ENCODE measurements around the gene MED13. TPM values are rescaled to one million over a fixed set of nuclear protein-coding genes. Genes with fewer than 3 reads are reported as not detected.

MED13 gene
- total RNA-seq, 1 experiment from 2014 or later, result 96.0 TPM

GRCh38 chr17:62057696-62058095 is 7.4 kb downstream of the MED13 start:
- RAD21 ChIA-PET (ENCODE audit: low non-redundant PET in 1 of 2, low total read pairs in 2 of 2, uncharacterized antibody in 2 of 2, unreplicated experiment in 2 of 2), result no interaction called here
- Histone ChIP-seq H3K4me1 (ENCODE audit: control insufficient read depth in 1 of 2, insufficient read depth in 2 of 2, low read length in 2 of 2) (no peaks in the 10 kb centered on the region), H2AFZ (ENCODE audit: low read depth, low read length, poor library complexity, severe bottlenecking) (no peak overlapping the region)

More at GRCh38 chr17:62057696-62058095, 7.4 kb downstream of the MED13 start:
- CTCF ChIA-PET, result no interaction called here
- no peaks in the 10 kb centered on the region for H3K27me3 ChIP-seq (ENCODE audit: insufficient read depth, low read length)
- H3K36me3 ChIP-seq (ENCODE audit: control insufficient read depth in 1 of 2, insufficient read depth in 2 of 2, low read length in 2 of 2), result peaks cover 28 to 49% of the 10 kb centered on the region in 2 experiments
- H3K4me3 ChIP-seq (replicated peaks in 1 of 2; ENCODE audit: low read depth in 1 of 2, low read length in 2 of 2), result no peak overlapping the region
- H3K27ac ChIP-seq (ENCODE audit: low read depth, low read length), result no peak overlapping the region
- no peak for DNase-seq (ENCODE audit: low read depth, low spot score)
- no peak overlapping the region for H3K4me2 ChIP-seq (ENCODE audit: low read length)
- intact Hi-C loops (cut with micrococcal nuclease), result no loop called here
- POLR2A ChIA-PET, result no interaction called here
- no peak for ATAC-seq
- H3K79me2 ChIP-seq (ENCODE audit: insufficient read depth, low read length), result peaks cover 100% of the 10 kb centered on the region
- H4K20me1 ChIP-seq (ENCODE audit: insufficient read depth), result peaks cover 18% of the 10 kb centered on the region; the same call in 1 of the 2 replicates
- H3K9me2 ChIP-seq (ENCODE audit: insufficient read depth), result no peaks in the 10 kb centered on the region
- no TSS peak for BruUV-seq (replicated peaks)
- no peaks in the 10 kb centered on the region for H3K9me3 ChIP-seq (ENCODE audit: control insufficient read depth in 1 of 2, insufficient read depth in 1 of 2, low read depth in 1 of 2, low read length in 2 of 2)
- no peak overlapping the region for H3K9ac ChIP-seq (ENCODE audit: low read length)
- TF ChIP-seq SIN3A (IDR thresholded peaks at IDR 0.05; ENCODE audit: low read depth) (no peak), FOSL1 (IDR thresholded peaks at IDR 0.05; ENCODE audit: low read depth) (no peak), MAX (IDR thresholded peaks at IDR 0.05) (no peak), ELF1 (IDR thresholded peaks at IDR 0.05; ENCODE audit: borderline replicate concordance, low read depth) (no peak), EGR1 (IDR thresholded peaks at IDR 0.05; ENCODE audit: low read depth) (no peak), ZNF274 (IDR thresholded peaks at IDR 0.05; ENCODE audit: low read depth, low read length) (no peak), ZFX (IDR thresholded peaks at IDR 0.05) (no peak), YY1 (IDR thresholded peaks at IDR 0.05; ENCODE audit: extremely low read depth, insufficient replicate concordance, low read depth, low read length) (no peak)
- TF ChIP-seq, protein P1, sequence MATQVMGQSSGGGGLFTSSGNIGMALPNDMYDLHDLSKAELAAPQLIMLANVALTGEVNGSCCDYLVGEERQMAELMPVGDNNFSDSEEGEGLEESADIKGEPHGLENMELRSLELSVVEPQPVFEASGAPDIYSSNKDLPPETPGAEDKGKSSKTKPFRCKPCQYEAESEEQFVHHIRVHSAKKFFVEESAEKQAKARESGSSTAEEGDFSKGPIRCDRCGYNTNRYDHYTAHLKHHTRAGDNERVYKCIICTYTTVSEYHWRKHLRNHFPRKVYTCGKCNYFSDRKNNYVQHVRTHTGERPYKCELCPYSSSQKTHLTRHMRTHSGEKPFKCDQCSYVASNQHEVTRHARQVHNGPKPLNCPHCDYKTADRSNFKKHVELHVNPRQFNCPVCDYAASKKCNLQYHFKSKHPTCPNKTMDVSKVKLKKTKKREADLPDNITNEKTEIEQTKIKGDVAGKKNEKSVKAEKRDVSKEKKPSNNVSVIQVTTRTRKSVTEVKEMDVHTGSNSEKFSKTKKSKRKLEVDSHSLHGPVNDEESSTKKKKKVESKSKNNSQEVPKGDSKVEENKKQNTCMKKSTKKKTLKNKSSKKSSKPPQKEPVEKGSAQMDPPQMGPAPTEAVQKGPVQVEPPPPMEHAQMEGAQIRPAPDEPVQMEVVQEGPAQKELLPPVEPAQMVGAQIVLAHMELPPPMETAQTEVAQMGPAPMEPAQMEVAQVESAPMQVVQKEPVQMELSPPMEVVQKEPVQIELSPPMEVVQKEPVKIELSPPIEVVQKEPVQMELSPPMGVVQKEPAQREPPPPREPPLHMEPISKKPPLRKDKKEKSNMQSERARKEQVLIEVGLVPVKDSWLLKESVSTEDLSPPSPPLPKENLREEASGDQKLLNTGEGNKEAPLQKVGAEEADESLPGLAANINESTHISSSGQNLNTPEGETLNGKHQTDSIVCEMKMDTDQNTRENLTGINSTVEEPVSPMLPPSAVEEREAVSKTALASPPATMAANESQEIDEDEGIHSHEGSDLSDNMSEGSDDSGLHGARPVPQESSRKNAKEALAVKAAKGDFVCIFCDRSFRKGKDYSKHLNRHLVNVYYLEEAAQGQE (IDR thresholded peaks at IDR 0.05; ENCODE audit: low read depth), result no peak

Measured in HCT116 (cell line).